Endothelial cell of umbilical vein (primary cell): ENCODE data around the gene KANSL1. TPM values are rescaled to one million over a fixed set of nuclear protein-coding genes. Genes with fewer than 3 reads are reported as not detected.

Source experiments
- BruUV-seq: library from RNA; stranded (reverse); fragments of 400-500 nt; replicated peaks from 2 replicates; lab custom pipeline; 2021; lab: Mats Ljungman, UMichigan
- CTCF ChIA-PET: fragments of 300-600, 350-600 bp; sonication (Branson Sonifier 250); formaldehyde crosslinking; loops from one replicate; lab custom pipeline; 2021; ENCODE audit warnings: antibody characterized with exemption, inconsistent platforms; lab: Charles Lee
- POLR2A ChIA-PET: fragments of 300-600, 350-600 bp; sonication (Branson Sonifier 250); formaldehyde crosslinking; loops from one replicate; lab custom pipeline; 2021; ENCODE audit warnings: antibody characterized with exemption, inconsistent platforms; lab: Charles Lee
- DNase-seq: peaks from one replicate; pipeline ENCODE4 v3.0.0-alpha.2; 2011; ENCODE audit warnings: low read depth, low spot score
- FAIRE-seq: peaks from 2 replicates; lab custom pipeline; 2011; peaks lifted over from hg19 to GRCh38; lab: Jason Lieb, UNC
- H2AFZ ChIP-seq: 2 replicates; pipeline ENCODE4 v1.6.0; 2012; ENCODE audit warnings: low read depth, low read length, control low read depth, inconsistent platforms
- H3K27ac ChIP-seq: 2 replicates; pipeline ENCODE4 v1.5.1; 2011; ENCODE audit warnings: low read depth, mild to moderate bottlenecking, control low read depth, low read length, moderate library complexity; ENCODE audit not compliant: insufficient read depth
- H3K27me3 ChIP-seq, 2 experiments: 2 replicates each; pipeline versions ENCODE4 v1.6.0 to v1.6.1; 2011; ENCODE audit warnings: low read length in 2 of 2, mixed read lengths in 1 of 2; ENCODE audit not compliant: control insufficient read depth in 2 of 2, insufficient read depth in 2 of 2
- H3K36me3 ChIP-seq, 2 experiments: 2 replicates in 1 of 2; 3 replicates in 1 of 2; pipeline ENCODE4 v1.5.1; 2011; ENCODE audit warnings: low read length in 2 of 2, mild to moderate bottlenecking in 1 of 2, moderate library complexity in 1 of 2; ENCODE audit not compliant: control insufficient read depth in 2 of 2, insufficient read depth in 2 of 2; ENCODE audit errors: extremely low read depth in 1 of 2
- H3K4me1 ChIP-seq: 3 replicates; pipeline ENCODE4 v1.5.1; 2011; ENCODE audit warnings: mild to moderate bottlenecking, low read length; ENCODE audit not compliant: control insufficient read depth, insufficient read depth; ENCODE audit errors: extremely low read depth
- H3K4me2 ChIP-seq: 2 replicates; pipeline ENCODE4 v1.6.1; 2011; ENCODE audit warnings: low read length, control low read depth, mixed read lengths; ENCODE audit not compliant: insufficient read depth
- H3K4me3 ChIP-seq, 3 experiments: fragments of 200-600 bp in 1 of 3; sonication (generic), shearing (Covaris generic) in 1 of 3; replicated peaks in 1 of 3; 2 replicates each; pipeline ENCODE4 v1.5.1; 2011 to 2016; ENCODE audit warnings: control low read depth in 3 of 3, low read length in 3 of 3, mild to moderate bottlenecking in 2 of 3, inconsistent platforms in 1 of 3, low read depth in 1 of 3, moderate library complexity in 1 of 3; ENCODE audit not compliant: insufficient read depth in 1 of 3
- H3K79me2 ChIP-seq: 2 replicates; pipeline ENCODE4 v1.6.0; 2012; ENCODE audit warnings: low read length, inconsistent platforms; ENCODE audit not compliant: control insufficient read depth, insufficient read depth
- H3K9ac ChIP-seq: replicated peaks from 2 replicates; pipeline ENCODE3; 2011; ENCODE audit warnings: low read length, control low read depth; ENCODE audit not compliant: insufficient read depth; ENCODE audit errors: extremely low read depth
- H3K9me1 ChIP-seq: replicated peaks from 3 replicates; pipeline ENCODE4 v1.6.0; 2011; ENCODE audit warnings: mild to moderate bottlenecking, low read length; ENCODE audit not compliant: control insufficient read depth, insufficient read depth; ENCODE audit errors: extremely low read depth
- H3K9me3 ChIP-seq: replicated peaks from 2 replicates; pipeline ENCODE4 v1.5.1; 2012; ENCODE audit warnings: low read length, inconsistent platforms; ENCODE audit not compliant: control insufficient read depth, insufficient read depth
- H4K20me1 ChIP-seq: replicated peaks from 2 replicates; pipeline ENCODE3; 2011; ENCODE audit warnings: mild to moderate bottlenecking, low read length; ENCODE audit not compliant: control insufficient read depth, insufficient read depth; ENCODE audit errors: extremely low read depth
- GATA2 ChIP-seq: IDR thresholded peaks from 2 replicates; pipeline ENCODE4 v1.7.0; 2011; ENCODE audit warnings: low read depth, mild to moderate bottlenecking, moderate library complexity, mixed read lengths, low read length; ENCODE audit not compliant: insufficient read length, insufficient read depth
- JUN ChIP-seq: IDR thresholded peaks from 2 replicates; pipeline ENCODE4 v1.6.1; 2011; ENCODE audit warnings: borderline replicate concordance, low read depth; ENCODE audit not compliant: insufficient read length, insufficient read depth
- MYC ChIP-seq: IDR thresholded peaks from one replicate; pipeline ENCODE4 v1.6.1; 2011; ENCODE audit warnings: mild to moderate bottlenecking, low read depth, low read length
- POLR2A ChIP-seq: IDR thresholded peaks from 2 replicates; pipeline ENCODE4 v1.6.1; 2012; ENCODE audit warnings: low read depth, mild to moderate bottlenecking, control low read depth, low read length
- POLR2AphosphoS5 ChIP-seq: IDR thresholded peaks from 2 replicates; pipeline ENCODE4 v1.6.1; 2012; ENCODE audit warnings: low read depth, mild to moderate bottlenecking, control low read depth, low read length, moderate library complexity; ENCODE audit not compliant: insufficient read depth
- dilution Hi-C: fragments of 300-500 bp; cut with MboI; formaldehyde crosslinking; loops from one replicate; pipeline ENCODE4 v1.15.0; 2019; ENCODE audit warnings: low sequenced_read_pairs; ENCODE audit not compliant: extremely low pct_ligation_motif_present
- intact Hi-C: fragments of 100-400 bp; cut with micrococcal nuclease; formaldehyde crosslinking; loops from one replicate; pipeline ENCODE4 v1.10.0; 2022
- polyA plus RNA-seq, 4 experiments: library from polyadenylated mRNA; depleted of rRNA in 3 of 4; stranded (reverse) in 3 of 4; unstranded in 1 of 4; fragments of >200 nt; gene quantifications; 2 replicates each; pipeline versions ENCODE4 v1.2.1 to v1.2.3, GENCODE V29; 2011 to 2012; ENCODE audit warnings: missing spikeins in 1 of 4
- total RNA-seq: library from RNA; stranded (reverse); gene quantifications from 2 replicates; pipeline ENCODE4 v1.2.3, GENCODE V29; 2021
- TF ChIP-seq, protein P1 (sequence below): IDR thresholded peaks from 2 replicates; pipeline ENCODE4 v1.6.1; 2011; ENCODE audit not compliant: insufficient read depth, insufficient read length
- TF ChIP-seq, protein P2 (sequence below), 2 donors: IDR thresholded peaks; 1 replicate in 1 of 2; 2 replicates in 1 of 2; pipeline ENCODE4 v1.5.1; 2011; ENCODE audit warnings: low read length in 2 of 2, mild to moderate bottlenecking in 2 of 2, moderate library complexity in 2 of 2, control low read depth in 1 of 2, inconsistent platforms in 1 of 2, low read depth in 1 of 2; ENCODE audit not compliant: insufficient read depth in 1 of 2; ENCODE audit errors: extremely low read depth in 1 of 2

Gene KANSL1
- total and polyA plus RNA-seq, 2 donors (not counting 3 experiments of a cell fraction or from before 2014, with no cell fraction given): 29.1 to 74.0 TPM

GRCh38 chr17:46036491-46036890, 156.7 kb downstream of the KANSL1 start:
- dilution Hi-C loops (no loop called here), intact Hi-C loops (no loop called here)
- BruUV-seq: no TSS peak
- Histone ChIP-seq H3K79me2 (no peaks in the 10 kb centered on the region), H2AFZ (no peak overlapping the region), H3K36me3 (peaks cover 29 to 45% of the 10 kb centered on the region in 2 experiments), H3K27me3 (no peaks in the 10 kb centered on the region), H3K4me3 (no peak overlapping the region), H3K9ac (no peak overlapping the region), H4K20me1 (no peaks in the 10 kb centered on the region), H3K9me1 (no peaks in the 10 kb centered on the region), H3K9me3 (no peaks in the 10 kb centered on the region), H3K27ac (no peak overlapping the region), H3K4me1 (no peaks in the 10 kb centered on the region), H3K4me2 (no peak overlapping the region)
- DNase-seq (no peak), FAIRE-seq (no peak)
- ChIA-PET POLR2A (no interaction called here), CTCF (interaction anchor here (1.4 to 2.4 kb wide), 3 partner anchors 8 to 157 kb away, joined by 3 to 15 read pairs (median 5); partner anchors contain the start of gene KANSL1)
- TF ChIP-seq MYC (no peak), POLR2A (no peak), JUN (no peak), POLR2AphosphoS5 (no peak), GATA2 (no peak)
- TF ChIP-seq, protein P1, sequence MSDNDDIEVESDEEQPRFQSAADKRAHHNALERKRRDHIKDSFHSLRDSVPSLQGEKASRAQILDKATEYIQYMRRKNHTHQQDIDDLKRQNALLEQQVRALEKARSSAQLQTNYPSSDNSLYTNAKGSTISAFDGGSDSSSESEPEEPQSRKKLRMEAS: no peak
- TF ChIP-seq, protein P2, sequence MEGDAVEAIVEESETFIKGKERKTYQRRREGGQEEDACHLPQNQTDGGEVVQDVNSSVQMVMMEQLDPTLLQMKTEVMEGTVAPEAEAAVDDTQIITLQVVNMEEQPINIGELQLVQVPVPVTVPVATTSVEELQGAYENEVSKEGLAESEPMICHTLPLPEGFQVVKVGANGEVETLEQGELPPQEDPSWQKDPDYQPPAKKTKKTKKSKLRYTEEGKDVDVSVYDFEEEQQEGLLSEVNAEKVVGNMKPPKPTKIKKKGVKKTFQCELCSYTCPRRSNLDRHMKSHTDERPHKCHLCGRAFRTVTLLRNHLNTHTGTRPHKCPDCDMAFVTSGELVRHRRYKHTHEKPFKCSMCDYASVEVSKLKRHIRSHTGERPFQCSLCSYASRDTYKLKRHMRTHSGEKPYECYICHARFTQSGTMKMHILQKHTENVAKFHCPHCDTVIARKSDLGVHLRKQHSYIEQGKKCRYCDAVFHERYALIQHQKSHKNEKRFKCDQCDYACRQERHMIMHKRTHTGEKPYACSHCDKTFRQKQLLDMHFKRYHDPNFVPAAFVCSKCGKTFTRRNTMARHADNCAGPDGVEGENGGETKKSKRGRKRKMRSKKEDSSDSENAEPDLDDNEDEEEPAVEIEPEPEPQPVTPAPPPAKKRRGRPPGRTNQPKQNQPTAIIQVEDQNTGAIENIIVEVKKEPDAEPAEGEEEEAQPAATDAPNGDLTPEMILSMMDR (IDR thresholded peaks at IDR 0.05; ENCODE audit: extremely low read depth in 1 of 2, insufficient read depth in 1 of 2, low read depth in 1 of 2, low read length in 2 of 2): no peak
